HepG2 (cell line): ENCODE measurements around the gene DNAJC1. TPM values are rescaled to one million over a fixed set of nuclear protein-coding genes. Genes with fewer than 3 reads are reported as not detected.

Source experiments
- AHDC1 ChIP-seq: sonication (generic); formaldehyde crosslinking; IDR thresholded peaks from 2 replicates; pipeline ENCODE4 v1.5.1; 2020; ENCODE audit warnings: mild to moderate bottlenecking, missing genetic modification reagents, borderline replicate concordance
- ETV5 ChIP-seq: IDR thresholded peaks from 2 replicates; pipeline ENCODE4 v1.6.1; 2018; ENCODE audit warnings: missing biosample characterization, missing genetic modification reagents, inconsistent platforms, borderline replicate concordance
- HNF4A ChIP-seq: sonication (generic); formaldehyde crosslinking; IDR thresholded peaks from 2 replicates; pipeline ENCODE4 v1.4.0; 2020; ENCODE audit warnings: missing genetic modification reagents
- PITX1 ChIP-seq: sonication (generic); formaldehyde crosslinking; IDR thresholded peaks from 2 replicates; pipeline ENCODE4 v1.5.1; 2020; ENCODE audit warnings: mild to moderate bottlenecking, missing genetic modification reagents
- THAP7 ChIP-seq: sonication (generic); formaldehyde crosslinking; IDR thresholded peaks from 2 replicates; pipeline ENCODE4 v1.8.1; 2023; ENCODE audit warnings: mild to moderate bottlenecking, missing genetic modification reagents
- ZNF335 ChIP-seq: sonication (generic); formaldehyde crosslinking; IDR thresholded peaks from 2 replicates; pipeline ENCODE4 v1.4.0; 2020; ENCODE audit warnings: missing genetic modification reagents
- ZNF44 ChIP-seq: sonication (generic); formaldehyde crosslinking; IDR thresholded peaks from 2 replicates; pipeline ENCODE4 v1.5.1; 2020; ENCODE audit warnings: mild to moderate bottlenecking, missing genetic modification reagents
- ZNF609 ChIP-seq: sonication (generic); formaldehyde crosslinking; IDR thresholded peaks from 2 replicates; pipeline ENCODE4 v1.4.0; 2020; ENCODE audit warnings: mild to moderate bottlenecking, missing genetic modification reagents, borderline replicate concordance
- polyA plus RNA-seq, 8 experiments: library from polyadenylated mRNA; depleted of rRNA in 3 of 8; stranded (reverse) in 7 of 8; unstranded in 1 of 8; fragments of >200 nt; fragmentation: Illumina TruSeq in 4 of 8; extraction: Trizol in 4 of 8; gene quantifications; 2 replicates each; pipeline versions ENCODE4 v1.2.1 to v1.2.3, GENCODE V29; 2011 to 2016; ENCODE audit warnings: low read depth in 4 of 8, missing spikeins in 1 of 8, mixed read lengths in 1 of 8; ENCODE audit not compliant: insufficient read depth in 1 of 8
- total RNA-seq, 5 experiments: library from RNA; depleted of rRNA; stranded (reverse); fragments of >200 nt; fragmentation: Illumina TruSeq; extraction: Trizol; gene quantifications; 2 replicates each; pipeline ENCODE4 v1.2.3, GENCODE V29; 2016; ENCODE audit warnings: low read depth in 1 of 5
- TF ChIP-seq, protein P1 (sequence below): IDR thresholded peaks from 2 replicates; pipeline ENCODE4 v1.6.1; 2016; ENCODE audit warnings: mild to moderate bottlenecking
- TF ChIP-seq, protein P2 (sequence below): sonication (generic); formaldehyde crosslinking; conservative IDR thresholded peaks from 2 replicates; pipeline ENCODE4 v1.4.0; 2020; ENCODE audit warnings: mild to moderate bottlenecking, missing genetic modification reagents, moderate library complexity
- TF ChIP-seq, protein P3 (sequence below): sonication (generic); formaldehyde crosslinking; IDR thresholded peaks from 2 replicates; pipeline ENCODE4 v1.8.1; 2023; ENCODE audit warnings: missing genetic modification reagents, mild to moderate bottlenecking, borderline replicate concordance

DNAJC1 gene
- total and polyA plus RNA-seq, 2 of the 13 experiments (the other 11 are each of a cell fraction or from before 2014, with no cell fraction given) = 9.9 to 16.6 TPM

- TF ChIP-seq AHDC1 (CRISPR knock-in tag) (0 out of 2 replicates have a peak, but pooled peaks have one; percentile 55), THAP7 (CRISPR knock-in tag) (0 out of 2 replicates have a peak, but pooled peaks have one; percentile 61), ZNF44 (CRISPR knock-in tag) (no peak), ETV5 (CRISPR knock-in tag) (peak; percentile 60), HNF4A (CRISPR knock-in tag) (peak; percentile 79), ZNF609 (CRISPR knock-in tag) (peak; percentile 54; the same call in 1 of the 2 replicates), ZNF335 (CRISPR knock-in tag) (no peak; the same call in 1 of the 2 replicates), PITX1 (CRISPR knock-in tag) (peak; percentile 43; the same call in 1 of the 2 replicates)
- TF ChIP-seq, protein P1, sequence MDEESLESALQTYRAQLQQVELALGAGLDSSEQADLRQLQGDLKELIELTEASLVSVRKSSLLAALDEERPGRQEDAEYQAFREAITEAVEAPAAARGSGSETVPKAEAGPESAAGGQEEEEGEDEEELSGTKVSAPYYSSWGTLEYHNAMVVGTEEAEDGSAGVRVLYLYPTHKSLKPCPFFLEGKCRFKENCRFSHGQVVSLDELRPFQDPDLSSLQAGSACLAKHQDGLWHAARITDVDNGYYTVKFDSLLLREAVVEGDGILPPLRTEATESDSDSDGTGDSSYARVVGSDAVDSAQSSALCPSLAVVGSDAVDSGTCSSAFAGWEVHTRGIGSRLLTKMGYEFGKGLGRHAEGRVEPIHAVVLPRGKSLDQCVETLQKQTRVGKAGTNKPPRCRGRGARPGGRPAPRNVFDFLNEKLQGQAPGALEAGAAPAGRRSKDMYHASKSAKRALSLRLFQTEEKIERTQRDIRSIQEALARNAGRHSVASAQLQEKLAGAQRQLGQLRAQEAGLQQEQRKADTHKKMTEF = peak; percentile 67
- TF ChIP-seq, protein P2, sequence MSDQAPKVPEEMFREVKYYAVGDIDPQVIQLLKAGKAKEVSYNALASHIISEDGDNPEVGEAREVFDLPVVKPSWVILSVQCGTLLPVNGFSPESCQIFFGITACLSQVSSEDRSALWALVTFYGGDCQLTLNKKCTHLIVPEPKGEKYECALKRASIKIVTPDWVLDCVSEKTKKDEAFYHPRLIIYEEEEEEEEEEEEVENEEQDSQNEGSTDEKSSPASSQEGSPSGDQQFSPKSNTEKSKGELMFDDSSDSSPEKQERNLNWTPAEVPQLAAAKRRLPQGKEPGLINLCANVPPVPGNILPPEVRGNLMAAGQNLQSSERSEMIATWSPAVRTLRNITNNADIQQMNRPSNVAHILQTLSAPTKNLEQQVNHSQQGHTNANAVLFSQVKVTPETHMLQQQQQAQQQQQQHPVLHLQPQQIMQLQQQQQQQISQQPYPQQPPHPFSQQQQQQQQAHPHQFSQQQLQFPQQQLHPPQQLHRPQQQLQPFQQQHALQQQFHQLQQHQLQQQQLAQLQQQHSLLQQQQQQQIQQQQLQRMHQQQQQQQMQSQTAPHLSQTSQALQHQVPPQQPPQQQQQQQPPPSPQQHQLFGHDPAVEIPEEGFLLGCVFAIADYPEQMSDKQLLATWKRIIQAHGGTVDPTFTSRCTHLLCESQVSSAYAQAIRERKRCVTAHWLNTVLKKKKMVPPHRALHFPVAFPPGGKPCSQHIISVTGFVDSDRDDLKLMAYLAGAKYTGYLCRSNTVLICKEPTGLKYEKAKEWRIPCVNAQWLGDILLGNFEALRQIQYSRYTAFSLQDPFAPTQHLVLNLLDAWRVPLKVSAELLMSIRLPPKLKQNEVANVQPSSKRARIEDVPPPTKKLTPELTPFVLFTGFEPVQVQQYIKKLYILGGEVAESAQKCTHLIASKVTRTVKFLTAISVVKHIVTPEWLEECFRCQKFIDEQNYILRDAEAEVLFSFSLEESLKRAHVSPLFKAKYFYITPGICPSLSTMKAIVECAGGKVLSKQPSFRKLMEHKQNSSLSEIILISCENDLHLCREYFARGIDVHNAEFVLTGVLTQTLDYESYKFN = peak; percentile 84
- TF ChIP-seq, protein P3, sequence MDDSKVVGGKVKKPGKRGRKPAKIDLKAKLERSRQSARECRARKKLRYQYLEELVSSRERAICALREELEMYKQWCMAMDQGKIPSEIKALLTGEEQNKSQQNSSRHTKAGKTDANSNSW = no peak
Observed at GRCh38 chr10:21754410-21755011, 249.0 kb downstream of the DNAJC1 start (continued).
